ENCODE measurements around the gene RAB10. TPM values are rescaled to one million over a fixed set of nuclear protein-coding genes. Genes with fewer than 3 reads are reported as not detected.
"Not testable (repeated sequence)": the region's sequence is repeated elsewhere in the genome, so short reads cannot be mapped to it uniquely, and the experiment has no call there.

RAB10 gene
- total and polyA plus RNA-seq, 2 donors from 2014 or later = 59.8 to 122 TPM

GRCh38 chr2:26077291-26077690 lies 43.4 kb downstream of the RAB10 start:
- H3K9ac ChIP-seq (ENCODE audit: low read length in 3 of 3) = no peak overlapping the region
- peaks cover 0 to 2% (median 0%) of the 10 kb centered on the region in 3 donors for H3K36me3 ChIP-seq (ENCODE audit: control insufficient read depth in 2 of 3, insufficient read depth in 3 of 3, low read length in 3 of 3)
- DNase-seq (no peak), FAIRE-seq (no peak)
- H3K4me3 ChIP-seq (ENCODE audit: low read length in 3 of 3) = no peak overlapping the region
- TF ChIP-seq CTCF (IDR thresholded peaks at IDR 0.05; ENCODE audit: borderline replicate concordance, extremely low read depth, insufficient read depth) = no peak
- H3K4me1 ChIP-seq (ENCODE audit: control insufficient read depth in 2 of 3, insufficient read depth in 2 of 3, low read depth in 1 of 3, low read length in 3 of 3) = peaks cover 0 to 8% (median 6%) of the 10 kb centered on the region in 3 donors
- H3K27me3 ChIP-seq (ENCODE audit: control insufficient read depth, insufficient read depth, low read length) = no peaks in the 10 kb centered on the region
- H3K9me3 ChIP-seq (ENCODE audit: control insufficient read depth in 2 of 3, insufficient read depth in 1 of 3, low read length in 3 of 3) = no peaks in the 10 kb centered on the region
- intact Hi-C loops (cut with DNase I) = no loop called here
- H3K27ac ChIP-seq (ENCODE audit: low read depth in 2 of 2, low read length in 2 of 2) = no peak overlapping the region

GRCh38 chr2:26078939-26079338 lies 45.1 kb downstream of the RAB10 start:
- Histone ChIP-seq H3K9me3 (ENCODE audit: control insufficient read depth in 2 of 3, insufficient read depth in 1 of 3, low read length in 3 of 3) (no peaks in the 10 kb centered on the region), H3K4me3 (ENCODE audit: low read length in 3 of 3) (no peak overlapping the region), H3K36me3 (ENCODE audit: control insufficient read depth in 2 of 3, insufficient read depth in 3 of 3, low read length in 3 of 3) (peaks cover 0 to 2% (median 0%) of the 10 kb centered on the region in 3 donors), H3K9ac (ENCODE audit: low read length in 3 of 3) (no peak overlapping the region), H3K4me1 (ENCODE audit: control insufficient read depth in 2 of 3, insufficient read depth in 2 of 3, low read depth in 1 of 3, low read length in 3 of 3) (no peaks in the 10 kb centered on the region), H3K27ac (ENCODE audit: low read depth in 2 of 2, low read length in 2 of 2) (no peak overlapping the region), H3K27me3 (ENCODE audit: control insufficient read depth, insufficient read depth, low read length) (no peaks in the 10 kb centered on the region)
- intact Hi-C loops (cut with DNase I) = no loop called here
- DNase-seq = no peak
- TF ChIP-seq CTCF (IDR thresholded peaks at IDR 0.05; ENCODE audit: borderline replicate concordance, extremely low read depth, insufficient read depth) = no peak
- no peak for FAIRE-seq

GRCh38 chr2:26080356-26080755 lies 46.5 kb downstream of the RAB10 start:
- no peak overlapping the region for H3K4me3 ChIP-seq (ENCODE audit: low read length in 3 of 3)
- no peak for TF ChIP-seq CTCF (IDR thresholded peaks at IDR 0.05; ENCODE audit: borderline replicate concordance, extremely low read depth, insufficient read depth)
- no peaks in the 10 kb centered on the region for H3K9me3 ChIP-seq (ENCODE audit: control insufficient read depth in 2 of 3, insufficient read depth in 1 of 3, low read length in 3 of 3)
- H3K27ac ChIP-seq (ENCODE audit: low read depth in 2 of 2, low read length in 2 of 2) = no peak overlapping the region
- FAIRE-seq (no peak), DNase-seq (no peak)
- no peak overlapping the region for H3K9ac ChIP-seq (ENCODE audit: low read length in 3 of 3)
- H3K4me1 ChIP-seq (ENCODE audit: control insufficient read depth in 2 of 3, insufficient read depth in 2 of 3, low read depth in 1 of 3, low read length in 3 of 3) = no peaks in the 10 kb centered on the region
- H3K27me3 ChIP-seq (ENCODE audit: control insufficient read depth, insufficient read depth, low read length) = no peaks in the 10 kb centered on the region
- H3K36me3 ChIP-seq (ENCODE audit: control insufficient read depth in 2 of 3, insufficient read depth in 3 of 3, low read length in 3 of 3) = peaks cover 0 to 2% (median 0%) of the 10 kb centered on the region in 3 donors
- intact Hi-C loops (cut with DNase I) = no loop called here

GRCh38 chr2:26080925-26081324 lies 47.0 kb downstream of the RAB10 start:
- intact Hi-C loops (cut with DNase I); H3K4me3 ChIP-seq (ENCODE audit: low read length in 3 of 3); H3K36me3 ChIP-seq (ENCODE audit: control insufficient read depth in 2 of 3, insufficient read depth in 3 of 3, low read length in 3 of 3); H3K9me3 ChIP-seq (ENCODE audit: control insufficient read depth in 2 of 3, insufficient read depth in 1 of 3, low read length in 3 of 3); H3K27ac ChIP-seq (ENCODE audit: low read depth in 2 of 2, low read length in 2 of 2); FAIRE-seq; DNase-seq; H3K27me3 ChIP-seq (ENCODE audit: control insufficient read depth, insufficient read depth, low read length); H3K4me1 ChIP-seq (ENCODE audit: control insufficient read depth in 2 of 3, insufficient read depth in 2 of 3, low read depth in 1 of 3, low read length in 3 of 3); H3K9ac ChIP-seq (ENCODE audit: low read length in 3 of 3): not testable (repeated sequence)
